HG03280 (cell line): Measurements from ENCODE around the gene FRY.

Experiments used
- ATAC-seq: cut with Tn5 transposase; IDR thresholded peaks from one replicate; pipeline ENCODE4 v1.9.1; 2021; ENCODE audit warnings: mild to moderate bottlenecking, moderate library complexity; ENCODE audit not compliant: unreplicated experiment

Gene FRY

DNA sequence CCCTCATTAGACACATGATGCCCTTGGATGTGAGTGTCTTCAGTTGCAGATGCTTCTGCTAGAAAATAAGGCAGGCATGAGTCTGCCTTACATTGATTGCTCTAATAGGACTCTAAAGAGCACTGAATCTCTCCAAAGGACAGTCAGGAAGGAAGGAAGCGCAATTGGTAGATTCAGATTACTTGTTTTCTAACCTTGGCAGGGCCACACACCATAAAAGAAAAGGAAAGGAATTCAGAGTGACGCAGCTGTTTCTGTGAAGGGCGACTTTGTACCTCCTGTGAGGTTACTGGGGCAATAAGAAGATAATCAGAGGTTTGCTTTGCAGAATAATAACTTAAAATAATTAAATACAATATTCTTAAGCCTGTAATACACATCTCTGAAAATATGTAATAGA, 48.0 kb downstream of the FRY start:
- no peak for ATAC-seq

DNA sequence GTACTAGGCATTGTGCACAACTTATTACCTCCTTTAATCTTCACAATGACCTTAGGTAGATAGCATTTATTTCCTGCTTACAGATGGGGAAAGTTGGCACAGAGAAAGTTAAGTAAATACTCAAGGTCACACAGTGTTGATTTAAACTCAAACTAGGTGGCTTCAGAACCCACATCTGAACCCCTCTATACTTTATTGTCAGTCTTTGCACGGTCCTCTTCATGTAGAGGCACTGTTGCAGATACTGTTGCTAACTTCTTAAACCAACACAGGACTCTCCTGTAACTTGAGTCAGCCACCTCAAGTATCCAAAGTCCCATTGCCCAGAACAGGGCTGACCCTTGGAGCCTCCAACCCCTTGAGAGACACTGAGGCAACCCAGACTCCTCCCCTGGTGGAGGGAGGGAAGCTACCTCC, 48.8 kb downstream of the FRY start:
- ATAC-seq, result no peak

DNA sequence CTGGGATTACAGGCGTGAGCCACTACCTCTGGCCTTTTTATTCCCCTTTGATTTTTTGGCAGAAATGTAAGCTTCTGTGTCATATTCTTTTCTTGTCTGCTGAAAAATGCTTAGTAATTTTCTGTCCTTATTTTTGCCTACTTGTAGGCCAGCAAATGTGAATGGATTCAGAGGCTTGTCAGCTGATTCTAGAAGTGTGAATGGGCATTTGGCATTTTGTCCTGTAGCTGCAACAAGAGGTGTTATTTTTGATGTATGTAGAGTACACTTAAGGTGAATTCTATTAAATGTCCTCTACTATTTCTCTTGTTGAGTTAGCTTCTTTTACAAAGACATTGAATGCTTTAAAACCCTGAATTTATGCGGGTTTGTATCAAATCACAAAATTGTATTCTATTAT, 50.0 kb downstream of the FRY start:
- ATAC-seq, result no peak

DNA sequence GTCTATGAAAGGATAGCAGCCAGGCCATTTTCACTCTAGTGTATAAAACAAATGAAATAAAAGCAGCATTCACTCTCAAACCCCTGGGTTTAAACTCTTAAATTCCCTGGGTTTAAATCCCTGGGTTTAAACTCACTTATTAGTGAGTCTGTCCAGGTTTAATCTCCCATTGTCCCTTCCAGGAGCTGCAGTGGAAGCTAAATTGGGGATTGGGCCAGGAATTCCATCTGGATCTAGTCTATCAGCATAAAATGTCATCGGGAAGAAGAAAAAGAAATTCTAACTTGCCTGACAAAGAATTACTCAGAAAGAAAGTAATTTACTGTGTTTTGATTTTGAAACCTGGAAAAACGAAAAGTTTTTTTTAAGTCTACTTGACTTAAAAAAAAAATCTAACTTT, 54.8 kb downstream of the FRY start:
- ATAC-seq, result no peak

DNA sequence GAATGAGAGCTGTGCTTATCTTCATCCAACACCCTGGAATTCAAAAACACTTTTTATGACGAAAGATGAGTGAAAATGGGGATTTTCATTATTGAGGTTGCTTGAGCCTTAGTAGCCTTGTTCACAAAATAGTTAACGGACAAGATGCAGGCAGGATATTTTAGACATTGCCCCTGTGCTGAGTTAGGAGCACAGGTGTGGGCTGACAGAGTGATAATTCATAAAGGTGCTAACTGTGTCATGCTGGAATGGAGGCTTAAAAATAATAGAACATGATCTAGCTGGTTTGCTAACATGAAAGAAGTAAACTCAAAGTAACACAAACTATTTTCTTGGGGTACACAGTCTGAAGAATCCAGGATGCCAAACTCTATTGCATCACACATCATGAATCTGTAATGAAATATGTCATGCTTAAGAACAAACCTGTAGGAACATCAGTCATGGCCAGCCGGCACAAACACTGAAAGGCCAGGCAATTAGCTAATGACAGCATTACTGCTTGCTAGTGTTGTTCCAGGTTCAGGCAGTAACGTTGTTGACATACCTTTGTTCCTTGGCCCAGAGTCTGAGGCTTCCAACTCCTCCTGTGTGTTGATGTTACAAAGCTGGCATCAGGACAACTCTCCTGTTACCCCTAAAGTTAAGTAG, 55.3 kb downstream of the FRY start:
- ATAC-seq, result no peak

DNA sequence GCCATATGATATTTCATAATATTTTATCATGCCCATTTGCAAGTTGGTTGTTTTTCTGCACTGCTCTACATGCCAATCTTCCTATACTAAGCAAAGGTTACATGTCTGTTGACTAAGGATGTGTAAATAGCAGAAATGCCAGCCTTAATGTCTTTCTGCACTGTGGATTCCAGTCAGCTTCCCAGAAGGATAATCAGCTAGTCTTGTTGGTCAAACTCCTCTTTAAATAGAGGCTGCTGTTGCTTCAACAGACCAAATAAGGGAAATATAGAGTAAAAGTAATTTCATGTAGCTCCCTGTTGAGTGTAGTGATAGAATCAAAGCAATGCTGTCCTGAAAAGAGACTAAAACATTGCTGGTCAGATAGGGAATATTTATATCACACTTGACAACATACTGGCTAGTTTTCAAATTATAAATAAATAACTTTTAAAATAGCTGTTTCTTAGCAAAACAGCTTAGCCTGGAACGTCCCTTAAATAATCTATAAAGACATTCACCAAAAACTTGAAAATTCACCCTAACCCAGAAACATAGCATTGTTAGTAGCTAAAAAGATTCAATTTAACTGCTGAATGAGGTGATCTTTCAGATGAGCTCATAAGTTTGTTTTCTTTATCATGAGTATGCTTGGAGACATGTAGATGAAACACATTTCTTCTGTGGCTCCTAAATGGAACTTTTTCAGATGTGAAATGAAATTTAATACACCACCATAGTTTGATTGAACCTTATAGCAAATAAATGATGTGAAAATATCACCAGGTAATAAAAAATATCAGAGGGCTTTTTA, 56.6 kb downstream of the FRY start:
- no peak for ATAC-seq

DNA sequence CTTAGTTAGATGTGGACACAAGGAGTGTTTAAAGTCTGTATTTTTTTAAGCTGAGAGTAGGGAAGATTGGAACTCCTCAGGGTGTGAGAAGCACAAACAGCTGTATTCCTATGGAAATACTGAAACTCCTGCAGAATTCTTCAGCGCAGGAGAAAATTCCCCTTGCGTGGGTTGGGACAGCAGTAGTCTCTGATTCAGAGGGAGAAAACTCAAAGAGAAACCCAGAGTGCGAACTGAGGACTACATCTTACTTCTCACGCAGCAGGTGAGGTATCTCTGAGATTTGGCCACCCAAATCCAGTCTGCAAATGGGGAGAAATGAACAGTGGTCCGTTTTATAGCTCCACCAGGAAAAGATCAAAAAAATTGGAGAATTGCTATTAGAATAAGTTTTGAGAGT, 60.9 kb downstream of the FRY start:
- ATAC-seq, result no peak

DNA sequence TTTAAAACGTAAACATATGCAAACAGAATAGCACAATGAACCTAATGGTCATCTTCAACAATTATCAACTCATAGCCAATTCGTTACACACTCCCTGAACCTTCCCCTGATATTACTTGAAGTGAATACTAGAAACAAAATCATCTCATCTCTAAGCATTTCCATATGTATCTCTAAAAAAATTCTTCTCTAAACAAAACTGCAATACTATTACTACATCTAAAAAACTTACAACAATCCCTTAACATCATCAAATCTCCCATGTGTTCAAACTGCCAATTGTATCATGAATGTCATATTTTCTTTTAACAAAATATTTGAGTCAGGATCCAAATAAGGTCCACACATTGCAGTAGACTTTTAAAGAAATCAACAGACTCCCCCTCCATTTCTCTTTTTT, 61.4 kb downstream of the FRY start:
- ATAC-seq, result no peak

DNA sequence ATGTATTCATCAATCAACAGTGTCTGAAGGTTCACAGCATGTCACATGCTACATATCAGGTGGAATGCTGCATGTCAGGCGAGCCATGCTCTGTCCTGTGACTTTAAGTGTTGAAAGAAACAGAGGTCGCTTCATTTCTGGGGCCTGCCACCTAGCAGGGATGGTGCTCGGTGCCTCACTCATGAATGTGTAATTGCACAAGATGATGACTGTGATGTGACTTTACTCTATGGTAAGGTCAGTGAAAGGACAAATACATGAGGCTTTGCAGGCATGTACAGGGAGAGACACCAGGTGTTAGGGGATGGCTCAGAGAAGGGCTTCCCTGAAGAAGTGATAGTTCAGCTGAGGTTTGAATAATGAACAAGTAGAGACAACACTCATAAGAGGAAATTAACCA, 66.7 kb downstream of the FRY start:
- ATAC-seq, result no peak

DNA sequence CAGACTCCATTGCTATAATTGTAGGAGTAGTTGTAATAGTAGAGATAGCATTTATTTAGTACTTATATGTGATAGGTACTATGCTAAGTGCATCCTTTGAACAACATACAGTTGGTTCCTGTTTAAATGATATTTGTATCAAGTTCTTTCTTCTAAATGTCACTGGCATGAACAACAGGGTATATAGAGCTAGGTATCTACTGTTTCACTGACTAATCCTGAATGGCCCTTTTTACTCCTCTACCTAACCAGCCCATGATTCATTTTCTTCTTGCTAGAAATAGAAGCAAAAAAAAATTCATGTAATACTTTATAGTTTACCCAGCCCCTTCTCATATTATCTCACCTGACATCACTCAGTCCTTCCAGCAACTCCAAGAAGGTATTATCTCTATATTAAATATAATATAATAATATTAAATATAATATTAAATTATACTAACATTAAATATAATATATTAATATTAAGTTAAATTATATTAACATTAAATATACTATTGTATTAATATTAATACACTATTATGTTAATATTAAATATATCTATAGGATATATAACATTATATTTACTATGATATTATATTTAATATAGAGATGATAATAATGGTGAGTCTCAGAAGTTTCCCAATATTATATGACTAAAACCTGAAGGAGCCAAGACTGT, 74.2 kb downstream of the FRY start:
- ATAC-seq, result no peak

DNA sequence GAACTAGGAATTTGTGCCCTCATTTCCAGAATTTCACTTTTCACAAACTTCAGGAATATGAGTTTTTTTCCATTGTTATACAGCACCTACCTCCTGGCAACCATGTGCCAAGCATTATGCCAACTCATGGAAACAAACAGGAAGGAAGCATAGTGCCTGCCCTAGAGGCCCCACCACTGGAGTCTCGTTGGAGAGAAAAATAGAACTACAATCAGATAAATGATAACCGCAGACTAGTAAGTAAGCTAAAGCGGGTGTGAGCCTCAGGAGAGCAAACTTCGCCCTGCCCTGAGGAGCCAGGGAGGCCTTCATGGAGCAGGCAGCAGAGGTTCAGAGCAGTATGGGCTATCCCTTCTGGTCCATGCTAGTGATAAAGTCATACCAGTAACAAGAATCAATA, 75.9 kb downstream of the FRY start:
- no peak for ATAC-seq

DNA sequence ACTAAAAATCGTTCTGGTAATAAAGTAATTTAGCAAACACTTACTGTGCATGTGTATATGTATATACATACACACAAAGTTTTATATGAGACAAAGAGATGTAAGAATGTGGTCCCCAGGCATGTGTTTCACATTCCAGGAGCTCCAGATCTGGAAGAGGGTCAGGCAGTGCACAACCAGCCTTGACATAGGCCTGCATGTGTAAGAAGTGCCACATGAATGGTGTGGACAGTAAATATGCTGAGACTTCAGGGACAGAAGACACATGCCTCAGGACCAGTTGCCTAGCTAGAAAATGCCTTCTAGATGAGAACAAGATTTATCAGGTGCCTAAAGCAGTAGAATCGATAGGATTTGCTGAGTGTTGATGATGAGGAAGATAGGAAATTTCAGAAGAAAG, 76.4 kb downstream of the FRY start:
- ATAC-seq, result no peak

DNA sequence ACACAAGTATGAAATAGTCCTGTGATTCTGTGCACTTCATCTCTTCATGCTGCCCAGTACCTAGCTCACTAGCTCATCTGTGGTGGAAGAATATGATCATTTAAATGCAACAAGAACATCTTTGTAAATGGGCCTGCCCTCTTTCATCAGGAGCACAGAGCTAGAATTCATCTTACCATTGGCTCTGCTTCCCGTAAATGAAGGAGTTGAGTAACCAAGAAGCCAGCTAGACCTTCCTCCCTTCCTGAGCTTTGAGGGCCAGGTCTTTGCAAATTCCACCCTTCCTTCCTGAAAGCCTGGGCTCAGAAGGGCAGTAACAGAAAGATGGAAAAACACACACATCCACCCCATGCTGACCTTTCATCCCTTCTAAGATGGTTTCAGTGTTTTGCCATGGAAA, 82.0 kb downstream of the FRY start:
- no peak for ATAC-seq

DNA sequence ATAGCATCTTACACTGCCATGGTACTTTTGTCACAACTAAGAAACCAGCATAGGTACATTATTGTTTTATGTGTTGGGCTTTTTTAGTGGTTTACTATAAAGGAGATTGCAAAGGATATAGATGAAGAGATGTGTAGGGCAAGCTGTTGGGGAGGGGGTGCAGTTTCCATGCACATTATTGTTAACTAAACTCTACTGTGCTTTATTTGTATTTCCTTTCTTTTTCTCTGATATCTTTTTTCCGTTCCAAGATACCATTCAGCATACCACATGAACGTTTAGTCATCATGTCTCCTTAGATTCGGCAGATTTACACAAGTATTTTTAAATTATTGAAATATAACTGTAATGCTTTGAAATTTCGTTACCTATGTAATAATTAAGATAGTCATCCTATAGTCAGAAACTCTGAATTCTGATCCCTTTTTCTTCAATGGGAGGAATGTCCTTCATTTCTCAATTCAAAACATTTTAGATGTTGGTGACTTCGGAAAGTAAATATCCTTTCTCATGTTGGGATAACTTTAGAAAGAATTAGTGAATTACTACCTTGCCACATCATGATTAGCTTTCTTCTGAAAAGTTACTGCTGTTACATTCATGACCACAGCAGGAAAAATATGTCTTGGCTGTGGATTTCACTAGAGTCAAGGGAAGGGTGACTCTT, 82.8 kb downstream of the FRY start:
- no peak for ATAC-seq

DNA sequence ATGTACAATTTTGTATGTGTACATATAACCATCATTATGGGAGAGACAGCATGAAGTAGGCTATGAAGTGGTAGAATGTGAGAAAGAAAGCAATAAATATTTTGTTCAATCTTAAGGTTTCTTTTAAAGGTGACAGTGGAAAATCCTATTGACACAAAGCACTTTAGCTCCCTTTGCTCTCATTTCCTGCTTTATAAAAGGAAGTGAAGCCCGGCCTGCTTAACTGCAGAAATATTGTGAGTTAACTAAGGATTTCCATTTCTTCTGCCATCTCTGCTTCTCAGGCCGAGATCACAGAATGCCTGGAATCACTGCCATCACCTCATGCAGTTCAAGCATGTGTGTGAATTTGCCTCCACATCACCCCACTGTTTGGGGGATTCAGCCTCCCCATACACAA, 83.5 kb downstream of the FRY start:
- no peak for ATAC-seq

DNA sequence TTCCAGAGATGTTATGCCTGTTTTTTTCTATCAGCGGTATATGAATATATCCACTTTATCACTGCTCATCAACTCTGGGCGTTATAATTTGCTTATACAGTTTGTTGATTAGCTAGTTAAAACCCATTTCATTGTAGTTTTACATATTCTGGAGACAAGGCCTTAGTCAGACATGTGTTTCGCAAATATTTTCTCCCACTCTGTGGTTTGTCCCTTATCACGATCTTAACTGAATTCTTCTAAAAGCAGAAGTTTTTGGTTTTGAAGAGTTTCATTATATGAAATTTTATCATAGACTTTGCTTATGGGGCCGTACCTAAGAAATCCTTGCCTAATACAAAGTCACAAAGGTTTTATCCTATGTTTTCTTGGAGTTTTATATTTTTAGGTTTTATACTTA, 84.6 kb downstream of the FRY start:
- ATAC-seq, result no peak

DNA sequence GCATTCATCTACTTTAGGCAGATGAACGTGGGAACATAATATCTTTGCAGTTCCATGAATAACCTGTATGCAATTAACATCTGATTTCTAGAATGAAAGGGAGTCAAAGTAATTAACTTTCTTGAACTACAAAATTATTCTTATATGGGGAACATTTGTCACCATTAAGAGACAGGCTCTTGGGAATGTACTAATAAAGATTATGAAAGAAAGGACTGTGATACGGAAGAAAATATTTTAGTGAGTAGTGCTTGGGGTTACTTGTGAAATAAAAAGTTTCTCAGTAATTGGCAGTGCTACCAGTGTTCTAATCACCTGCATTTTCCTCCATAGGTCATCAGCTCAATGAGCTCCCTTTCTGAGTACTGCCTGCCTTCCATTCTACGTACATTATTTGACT, 85.4 kb downstream of the FRY start:
- no peak for ATAC-seq

DNA sequence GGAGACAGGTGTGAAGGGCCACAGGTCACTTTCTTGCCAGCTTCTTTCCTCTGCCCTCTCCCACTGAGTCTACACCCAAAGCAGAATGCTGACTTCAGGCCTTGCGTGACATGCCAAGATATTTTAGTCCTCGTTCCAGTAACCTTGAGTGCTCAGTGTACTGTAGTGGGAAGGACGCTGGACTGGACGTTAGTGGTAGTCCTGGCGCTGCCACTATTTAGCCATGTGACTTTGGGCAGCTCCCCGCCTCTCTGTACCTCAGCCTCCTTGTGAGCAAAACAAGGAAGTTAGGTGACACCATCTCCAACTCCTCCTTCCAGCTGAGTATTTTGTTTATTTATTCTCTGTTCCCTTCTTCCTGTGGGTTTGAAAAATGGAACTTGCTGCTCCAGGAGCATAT, 86.1 kb downstream of the FRY start:
- ATAC-seq, result no peak

DNA sequence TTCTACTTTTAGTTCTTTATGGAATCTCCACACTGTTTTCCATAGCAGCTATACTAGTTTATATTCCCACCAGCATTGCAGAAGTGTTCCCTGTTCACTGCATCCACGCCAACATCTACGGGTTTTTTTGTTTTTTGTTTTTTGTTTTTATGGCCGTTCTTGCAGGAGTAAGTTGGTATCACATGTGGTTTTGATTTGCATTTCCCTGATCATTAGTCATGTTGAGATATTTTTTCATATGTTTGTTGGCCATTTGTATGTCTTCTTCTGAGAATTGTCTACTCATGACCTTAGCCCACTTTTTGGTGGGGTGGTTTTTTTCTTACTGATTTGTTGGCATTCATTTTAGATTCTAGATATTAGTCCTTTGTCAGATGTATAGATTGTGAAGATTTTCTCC, 89.7 kb downstream of the FRY start:
- no peak for ATAC-seq

DNA sequence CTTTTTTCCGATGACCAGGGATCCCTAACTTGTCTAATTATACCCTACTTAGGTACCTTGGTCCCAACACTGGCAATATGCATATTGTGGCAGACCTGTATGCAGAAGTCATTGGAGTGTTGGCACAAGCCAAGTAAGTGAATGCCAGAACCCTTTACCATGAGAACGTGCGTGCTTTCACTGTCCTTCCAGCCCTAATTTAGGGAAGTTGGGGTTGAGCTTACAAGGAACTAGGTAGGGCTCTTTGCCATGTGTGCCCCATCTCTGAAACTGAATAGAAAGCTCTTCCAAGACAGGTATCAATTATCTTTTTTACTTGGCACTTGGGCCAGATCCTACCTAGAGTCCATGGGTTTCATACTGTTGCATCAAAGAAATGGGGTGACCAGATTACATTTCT, 93.2 kb downstream of the FRY start:
- no peak for ATAC-seq

DNA sequence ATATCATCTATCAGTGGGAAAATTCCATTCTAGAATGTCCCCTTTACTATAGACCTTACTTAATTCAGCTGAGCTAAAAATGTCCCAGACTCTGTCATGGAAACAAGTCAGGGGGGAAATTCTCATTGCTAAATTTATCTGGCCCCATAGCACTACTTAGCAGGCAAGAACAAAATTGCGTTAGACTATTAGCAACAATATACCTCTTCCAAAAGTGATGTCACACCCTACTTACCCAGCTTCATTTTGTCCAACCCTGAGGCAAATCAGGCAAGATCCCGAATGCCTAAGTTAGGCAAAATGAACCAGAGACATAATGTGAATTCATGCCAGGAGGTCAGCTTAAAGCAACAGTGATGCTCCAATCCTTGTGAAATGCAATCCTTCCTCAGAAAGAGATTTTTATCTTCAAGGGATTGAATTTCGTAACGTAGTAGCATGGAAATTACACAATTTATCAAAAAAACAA, 93.7 kb downstream of the FRY start:
- no peak for ATAC-seq

DNA sequence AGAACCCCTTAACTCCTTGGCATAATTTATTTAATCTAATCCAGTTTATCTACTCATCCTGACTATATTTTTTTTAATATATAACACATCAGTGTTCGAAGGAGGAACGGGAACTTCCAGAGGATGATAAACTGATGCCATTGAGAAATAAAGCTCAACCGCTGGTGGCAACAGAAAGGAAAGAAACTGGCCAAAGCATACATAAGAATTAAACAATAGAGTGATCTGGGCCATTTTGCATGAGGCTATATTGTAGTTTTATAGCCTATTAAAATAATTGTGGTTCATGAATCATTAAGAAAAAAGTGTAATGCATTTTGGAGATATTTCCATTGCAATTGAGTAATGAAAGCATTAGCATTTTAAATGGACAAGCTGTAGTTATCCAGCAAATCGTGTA, 94.2 kb downstream of the FRY start:
- ATAC-seq, result no peak
